ENCODE data around the gene MRPS31. TPM values are rescaled to one million over a fixed set of nuclear protein-coding genes. Genes with fewer than 3 reads are reported as not detected.

Gene MRPS31
- total RNA-seq, 8 experiments from 2014 or later: 22.4 to 35.7 (median 30.7) TPM

Other genes starting within 250 kb of the MRPS31 start
- 10 to 100 TPM in 3 of 8 experiments, 1 to 10 TPM in 4, under 1 TPM in 1; 0.63 to 17.3 (median 5.5) TPM for gene FOXO1, start 104.5 kb downstream of the MRPS31 start, total RNA-seq
- 10 to 100 TPM; 11.0 to 25.1 (median 15.7) TPM for gene SLC25A15, start 18.4 kb upstream of the MRPS31 start, total RNA-seq
- 10 to 100 TPM in 4 of 8 experiments, 1 to 10 TPM in 4; 5.9 to 48.0 (median 16.5) TPM for gene ELF1, start 248.1 kb upstream of the MRPS31 start, total RNA-seq

All from motor neuron (in vitro differentiated cells).